Stimulated activated CD4-positive, alpha-beta T cell treated with anti-CD3 and anti-CD28 coated beads, Interleukin-4, amount 100 ng/mL, for 24 hours (primary cell): Measurements from ENCODE around the gene MRPS27.
A peak's percentile ranks its signal among the peaks of the same experiment; 100 is the strongest.

Experiments used
- DNase-seq: peaks from one replicate; pipeline ENCODE4 v3.0.0-alpha.2; 2020

Gene MRPS27

GRCh38 chr5:72290356-72291133 lies 29.5 kb downstream of the MRPS27 start:
- no peak for DNase-seq

GRCh38 chr5:72288924-72289323 lies 31.1 kb downstream of the MRPS27 start:
- no peak for DNase-seq

DNA sequence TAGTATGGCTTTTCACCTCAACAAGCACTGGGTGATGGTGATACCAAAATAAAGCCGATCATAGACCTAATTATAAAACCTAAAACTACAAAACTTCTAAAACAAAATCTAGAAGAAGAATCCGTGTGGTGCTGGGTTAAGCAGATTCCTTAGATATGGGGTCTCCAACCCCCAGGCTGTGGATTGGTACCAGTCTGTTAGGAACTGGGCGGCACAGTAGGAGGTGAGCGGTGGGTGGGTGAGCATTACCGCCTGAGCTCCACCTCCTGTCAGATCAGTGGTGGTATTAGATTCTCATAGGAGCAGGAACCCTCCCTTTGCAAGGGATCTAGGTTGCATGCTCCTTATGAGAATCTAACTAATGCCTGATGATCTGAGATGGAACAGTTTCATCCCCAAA lies 33.2 kb downstream of the MRPS27 start:
- no peak for DNase-seq

- DNase-seq = no peak
Observed at GRCh38 chr5:72285424-72285821, 34.6 kb downstream of the MRPS27 start.

DNA sequence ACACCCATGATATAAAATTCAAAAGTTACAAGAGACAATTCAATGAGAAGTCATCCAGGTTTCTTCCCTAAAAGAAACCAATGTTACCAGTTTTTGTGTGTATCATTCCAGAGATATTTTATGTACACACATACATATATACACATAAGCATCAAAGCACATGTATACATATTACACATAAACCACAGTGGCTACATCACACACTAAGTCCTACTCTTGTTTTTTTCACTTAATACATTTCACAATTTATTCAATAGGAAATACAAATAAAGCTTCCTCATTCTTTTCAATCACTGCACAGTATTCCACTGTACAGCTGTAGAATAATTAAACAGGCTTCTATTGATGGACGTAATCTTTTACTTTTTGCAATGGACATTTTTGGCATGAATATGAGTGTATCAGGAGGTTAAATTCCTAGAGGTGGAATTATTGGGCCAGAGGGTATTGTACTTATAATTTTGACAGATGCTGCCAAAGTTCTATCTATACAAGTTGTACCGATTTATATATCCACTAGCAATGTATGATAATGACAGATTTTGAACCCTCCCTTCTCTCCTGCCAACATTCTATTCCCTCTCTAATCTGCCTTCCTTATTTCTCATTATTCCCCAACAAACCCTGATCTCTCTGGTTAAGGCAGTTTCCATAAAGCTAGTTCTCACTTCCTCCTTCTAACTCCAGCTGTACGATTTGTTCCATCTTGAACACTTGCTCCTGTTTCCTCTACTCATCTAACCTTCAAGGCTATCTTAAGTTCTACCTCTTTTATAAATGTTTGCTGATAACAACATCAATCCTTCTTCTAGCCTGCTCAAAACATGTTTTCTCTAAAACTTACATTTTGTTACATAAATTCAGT lies 35.2 kb downstream of the MRPS27 start:
- no peak for DNase-seq

- no peak for DNase-seq
Observed at GRCh38 chr5:72283358-72283757, 36.7 kb downstream of the MRPS27 start.

- no peak for DNase-seq
Observed at GRCh38 chr5:72282878-72283277, 37.2 kb downstream of the MRPS27 start.

DNA sequence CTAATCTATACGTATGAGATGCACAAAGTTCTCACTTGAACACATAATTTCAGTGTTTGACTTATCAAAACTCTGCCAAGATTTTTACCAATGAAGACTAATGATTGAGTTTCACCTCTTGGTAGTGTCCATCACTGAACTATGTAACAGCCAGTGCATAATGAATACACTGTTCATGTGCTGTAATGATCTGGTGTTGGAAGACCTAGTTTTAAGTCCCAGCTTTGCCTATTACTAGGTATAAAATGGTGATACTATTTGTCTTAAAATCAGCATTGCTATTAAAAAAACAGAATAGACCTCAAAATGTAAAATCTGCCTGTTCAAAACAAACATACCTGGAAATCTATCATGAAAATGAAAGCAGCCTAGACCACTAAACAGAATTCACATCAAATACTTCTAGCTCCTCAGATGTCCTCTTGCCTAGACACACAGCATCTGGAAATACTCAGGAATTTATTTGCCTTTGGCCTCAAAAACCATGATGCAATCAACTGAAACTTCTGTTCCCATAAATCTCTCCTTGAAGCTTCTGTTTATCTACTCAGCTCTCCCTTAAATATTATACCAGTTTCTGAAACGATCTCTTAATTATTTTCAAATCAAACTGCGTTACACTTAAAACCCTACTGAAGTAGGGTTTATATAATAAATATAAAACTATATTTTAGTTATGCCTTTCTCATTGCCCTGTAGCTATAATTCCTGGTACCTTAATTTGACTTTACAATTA lies 38.1 kb downstream of the MRPS27 start:
- no peak for DNase-seq

- DNase-seq = no peak
Observed at GRCh38 chr5:72281430-72281763, 38.6 kb downstream of the MRPS27 start.

- no peak for DNase-seq
Observed at GRCh38 chr5:72280581-72281069, 39.4 kb downstream of the MRPS27 start.

DNA sequence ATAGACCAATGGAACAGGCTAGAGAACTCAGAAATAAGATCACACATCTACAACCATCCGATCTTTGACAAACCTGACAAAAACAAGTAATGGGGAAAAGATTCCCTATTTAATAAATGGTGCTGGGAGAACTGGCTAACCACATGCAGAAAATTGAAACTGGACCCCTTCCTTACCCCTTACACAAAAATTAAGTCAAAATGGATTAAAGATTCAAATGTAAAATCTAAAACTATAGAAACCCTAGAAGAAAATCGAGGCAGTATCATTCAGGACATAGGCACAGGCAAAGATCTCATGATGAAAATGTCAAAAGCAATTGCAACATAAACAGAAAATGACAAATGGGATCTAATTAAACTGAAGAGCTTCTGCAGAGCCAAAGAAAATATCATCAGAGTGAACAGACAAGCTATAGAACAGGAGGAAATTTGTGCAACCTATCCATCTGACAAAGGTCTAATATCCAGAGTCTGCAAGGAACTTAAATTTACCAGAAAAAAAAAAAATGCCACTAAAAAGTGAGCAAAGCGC lies 43.8 kb downstream of the MRPS27 start:
- no peak for DNase-seq

GRCh38 chr5:72273547-72273946 lies 46.5 kb downstream of the MRPS27 start:
- DNase-seq = no peak

DNA sequence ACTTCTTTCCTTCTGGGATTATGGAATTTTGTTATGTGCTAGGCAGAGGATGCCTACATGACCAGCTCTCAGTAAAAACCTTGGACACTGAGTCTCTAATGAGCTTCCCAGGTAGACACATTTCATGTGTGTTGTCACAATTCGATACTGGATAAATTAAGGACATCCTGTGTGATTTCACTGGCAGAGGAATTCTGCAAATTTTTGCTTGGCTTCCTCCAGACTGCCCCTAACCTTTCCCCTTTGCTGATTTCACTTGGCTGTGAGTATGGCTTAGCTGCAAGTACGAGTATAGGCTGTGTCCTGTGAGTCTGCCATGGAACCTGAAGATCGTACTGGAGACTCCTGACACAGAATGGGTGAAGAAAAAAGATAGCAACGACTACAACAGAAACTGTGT lies 47.6 kb downstream of the MRPS27 start:
- DNase-seq = no peak

GRCh38 chr5:72271702-72272101 lies 48.3 kb downstream of the MRPS27 start:
- DNase-seq = no peak

- DNase-seq = no peak
Observed at GRCh38 chr5:72270037-72270436, 50.0 kb downstream of the MRPS27 start.

DNA sequence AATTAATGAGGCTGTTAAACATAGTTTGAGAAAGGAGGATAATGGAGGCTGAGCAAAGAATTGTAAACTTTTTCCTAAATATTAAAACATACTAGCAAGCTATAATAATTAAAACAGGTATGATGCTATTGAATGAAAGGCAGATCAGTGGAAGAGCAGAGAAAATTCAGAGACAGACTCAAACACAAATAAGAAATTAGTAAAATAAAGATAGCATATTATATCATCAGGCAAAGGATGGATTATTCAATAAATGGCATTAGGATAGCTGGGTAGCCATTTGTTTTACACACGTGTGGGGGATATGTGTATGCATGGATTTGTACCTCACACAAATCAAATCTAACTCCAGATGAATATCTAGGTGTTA lies 50.6 kb downstream of the MRPS27 start:
- no peak for DNase-seq

- DNase-seq = peak; percentile 60
Observed at GRCh38 chr5:72268753-72269410, 51.2 kb downstream of the MRPS27 start.

DNA sequence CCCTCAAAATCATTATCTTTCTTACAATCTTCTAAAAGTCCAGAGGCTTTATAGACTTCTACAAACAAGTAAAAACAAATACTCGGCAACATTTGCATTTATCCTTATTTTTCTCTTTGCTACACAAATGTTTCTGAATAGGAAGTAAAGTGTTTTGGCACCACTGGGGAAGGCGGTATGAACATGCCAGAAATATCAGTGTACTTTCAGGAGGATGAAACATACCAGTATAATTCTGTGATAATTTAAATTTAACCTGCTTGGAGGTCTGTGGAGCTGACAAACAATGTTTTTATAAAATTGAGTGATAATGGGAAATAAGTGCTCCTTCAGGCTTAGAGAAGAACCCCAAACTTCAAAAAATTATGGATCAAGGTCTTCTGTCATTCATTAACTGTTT lies 51.8 kb downstream of the MRPS27 start:
- no peak for DNase-seq

- no peak for DNase-seq
Observed at GRCh38 chr5:72267685-72268084, 52.4 kb downstream of the MRPS27 start.

DNA sequence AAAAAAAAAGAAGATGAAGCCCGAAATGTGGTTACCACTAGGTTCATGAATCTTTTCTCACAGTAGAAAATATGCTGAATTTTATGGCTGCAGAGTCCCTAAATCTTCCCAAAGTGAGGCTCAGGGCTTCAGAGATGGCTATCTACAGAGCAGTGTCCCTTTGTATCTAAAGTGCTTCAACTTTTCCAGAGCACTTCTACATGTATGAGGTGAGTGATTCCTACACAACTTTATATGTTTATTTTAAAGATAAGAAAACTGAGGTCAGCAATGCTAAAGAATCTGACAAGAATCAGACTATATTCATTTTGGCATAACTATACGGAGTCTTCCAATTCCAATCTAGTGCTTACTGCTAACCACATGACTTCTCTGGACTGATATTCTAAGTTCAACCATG lies 53.2 kb downstream of the MRPS27 start:
- DNase-seq = no peak

- no peak for DNase-seq
Observed at GRCh38 chr5:72265032-72265877, 54.8 kb downstream of the MRPS27 start.

DNA sequence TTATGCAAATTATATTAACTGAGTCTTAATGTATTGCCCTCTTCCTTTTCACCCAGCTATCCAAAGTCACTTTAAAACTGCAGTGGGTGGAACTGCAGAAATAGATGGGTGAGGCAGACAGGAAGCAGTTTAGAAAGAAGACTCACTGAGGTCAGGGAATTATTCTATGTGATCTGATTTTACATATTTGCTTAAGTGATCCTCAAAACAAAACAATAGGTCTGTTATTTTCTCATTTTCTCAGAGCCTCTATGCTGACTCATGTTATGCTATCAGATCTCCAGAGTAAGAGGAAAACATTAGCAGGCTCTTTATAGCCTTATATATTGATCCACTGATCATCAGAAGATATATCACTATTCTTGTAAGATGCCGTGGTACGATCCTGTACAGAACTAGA lies 63.5 kb downstream of the MRPS27 start:
- no peak for DNase-seq
